Stimulated activated CD4-positive, alpha-beta T cell treated with anti-CD3 and anti-CD28 coated beads, Interleukin-4, amount 100 ng/mL, for 4 hours (primary cell): ENCODE results near the gene FXR2.
A peak's percentile ranks its signal among the peaks of the same experiment; 100 is the strongest.
"Not testable (repeated sequence)": the region's sequence is repeated elsewhere in the genome, so short reads cannot be mapped to it uniquely, and the experiment has no call there.

ENCODE experiments used
- DNase-seq, 2 experiments: peaks; one replicate each; pipeline ENCODE4 v3.0.0-alpha.2; 2020

FXR2 gene

GRCh38 chr17:7614425-7615264 is at the start of gene FXR2:
Gene FXR2, minus strand, starts transcription at chr17:7614897. Its CDS starts 365 bp downstream, at chr17:7614532.
- DNase-seq = peak; percentile 98 to 100

GRCh38 chr17:7656958-7657609 is 42.4 kb upstream of the FXR2 start:
- DNase-seq = no peak

- no peak for DNase-seq
Observed at GRCh38 chr17:7655541-7655840, 40.8 kb upstream of the FXR2 start.

- DNase-seq = no peak
Observed at GRCh38 chr17:7654832-7655540, 40.3 kb upstream of the FXR2 start.

DNA sequence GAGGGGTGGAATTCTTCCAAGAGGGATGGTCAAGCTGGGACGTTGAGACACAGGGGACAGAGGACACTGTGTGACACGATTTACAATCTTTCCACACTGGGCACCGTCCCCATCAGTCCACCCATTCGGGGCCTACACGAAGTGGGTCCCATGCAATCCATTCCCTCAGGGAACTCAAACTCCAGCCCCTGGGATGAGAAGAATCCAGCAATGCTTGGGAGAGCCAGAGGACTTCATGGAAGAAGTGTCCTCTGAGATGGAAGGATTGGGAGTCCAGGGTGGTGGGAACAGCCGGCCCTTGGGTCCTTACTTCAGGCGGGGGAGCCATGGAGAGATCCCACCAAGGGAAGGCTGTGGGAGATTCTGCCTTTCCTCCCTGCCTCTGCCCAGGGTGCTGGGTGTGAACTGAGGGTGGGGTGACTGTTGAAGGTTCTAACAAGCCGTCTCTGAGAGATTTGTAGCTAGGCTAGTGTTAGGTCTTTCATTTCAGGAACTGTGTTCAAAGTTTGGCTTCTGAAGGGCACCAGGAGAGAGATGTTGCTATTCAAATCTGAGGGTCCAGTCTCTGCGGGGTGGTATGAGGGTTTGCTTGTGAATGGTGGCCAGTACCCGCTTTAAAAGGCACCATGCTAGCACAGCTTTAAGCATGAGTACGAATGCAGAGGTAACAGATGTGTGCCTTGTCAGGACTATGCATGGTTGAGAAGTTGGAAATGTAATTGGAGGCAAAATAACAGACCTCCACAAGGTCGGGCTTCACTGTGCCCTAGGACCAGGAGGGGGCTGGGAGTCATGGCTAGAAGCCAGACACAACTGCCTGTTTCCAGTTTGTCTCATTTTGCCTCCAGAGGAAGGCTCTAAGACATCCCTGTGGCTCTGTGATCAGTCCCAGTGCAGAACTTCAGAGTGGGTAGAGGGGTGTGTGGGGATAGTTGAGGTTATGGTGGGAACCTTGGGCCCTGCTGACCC is 38.0 kb upstream of the FXR2 start:
- no peak for DNase-seq

- no peak for DNase-seq
Observed at GRCh38 chr17:7651665-7652387, 37.1 kb upstream of the FXR2 start.

DNA sequence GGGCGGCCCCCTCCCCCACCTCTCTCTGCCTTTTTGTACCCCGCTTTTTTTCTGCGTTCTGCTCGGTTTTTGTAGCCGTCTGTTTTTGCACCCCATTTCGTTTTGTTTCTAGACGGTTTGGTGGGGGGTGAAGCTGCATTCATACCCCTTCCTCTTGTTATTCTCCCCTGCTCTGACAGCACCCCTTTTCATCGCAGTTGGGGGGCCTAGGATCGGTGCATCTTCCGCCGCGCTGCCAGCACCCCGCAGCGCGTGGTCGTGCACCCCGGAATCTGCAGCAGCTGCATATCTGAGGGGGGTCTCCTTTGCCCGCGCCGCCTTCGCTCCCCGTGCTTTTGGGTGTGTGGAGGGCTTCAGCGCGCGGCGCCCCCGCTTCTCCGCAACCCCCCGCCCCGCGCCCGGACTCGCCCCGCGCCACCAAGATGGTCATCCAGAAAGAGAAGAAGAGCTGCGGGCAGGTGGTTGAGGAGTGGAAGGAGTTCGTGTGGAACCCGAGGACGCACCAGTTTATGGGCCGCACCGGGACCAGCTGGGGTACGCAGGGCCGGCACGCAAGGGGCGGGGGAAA is 36.5 kb upstream of the FXR2 start:
- DNase-seq = no peak

- DNase-seq = peak; percentile 64 to 74
Observed at GRCh38 chr17:7650509-7651096, 35.9 kb upstream of the FXR2 start, which contains the start of gene ATP1B2. Gene ATP1B2, plus strand, starts transcription at chr17:7650926. Its CDS starts 593 bp downstream, at chr17:7651519.

DNA sequence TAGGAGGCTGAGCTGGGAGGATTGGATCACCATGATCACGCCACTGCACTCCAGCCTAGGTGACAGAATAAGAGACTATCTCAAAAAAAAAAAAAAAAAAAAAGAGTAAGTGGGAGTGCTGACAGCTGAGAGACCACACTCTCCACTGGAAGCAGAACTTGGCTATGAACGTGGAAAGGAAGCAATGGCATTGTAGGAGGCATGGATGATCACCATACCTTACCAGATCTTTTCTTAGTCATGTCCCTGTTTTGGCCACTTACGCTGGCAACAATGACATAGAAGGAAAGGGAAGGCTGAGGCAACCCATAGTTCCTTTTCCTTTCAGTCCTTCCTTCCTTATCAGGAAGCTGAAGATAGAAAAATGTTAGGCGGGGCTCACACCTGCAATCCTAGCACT is 32.3 kb upstream of the FXR2 start:
- no peak for DNase-seq

- no peak for DNase-seq
Observed at GRCh38 chr17:7646457-7646856, 31.8 kb upstream of the FXR2 start.

DNA sequence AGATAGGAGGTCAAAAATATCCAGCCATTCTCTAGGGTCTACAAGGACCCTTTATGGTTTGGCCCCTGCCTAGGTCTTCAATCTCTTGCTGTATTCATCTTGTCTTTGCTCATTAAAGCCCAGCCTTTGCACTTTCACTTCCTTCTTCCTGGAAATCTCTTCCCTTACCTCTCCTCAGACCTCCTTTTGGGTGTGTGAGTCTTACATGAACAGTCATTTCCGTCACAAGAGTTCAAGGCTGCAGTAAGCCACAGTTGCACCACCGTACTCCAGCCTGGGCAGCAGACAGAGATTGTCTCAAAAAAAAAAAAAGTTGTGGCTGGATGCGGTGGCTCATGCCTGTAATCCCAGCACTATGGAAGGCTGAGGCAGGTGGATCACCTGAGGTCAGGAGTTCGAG is 30.1 kb upstream of the FXR2 start:
- DNase-seq = no peak

- not testable (repeated sequence) for DNase-seq
Observed at GRCh38 chr17:7641635-7642034, 26.9 kb upstream of the FXR2 start.

- no peak for DNase-seq
Observed at GRCh38 chr17:7640783-7641182, 26.1 kb upstream of the FXR2 start.

DNA sequence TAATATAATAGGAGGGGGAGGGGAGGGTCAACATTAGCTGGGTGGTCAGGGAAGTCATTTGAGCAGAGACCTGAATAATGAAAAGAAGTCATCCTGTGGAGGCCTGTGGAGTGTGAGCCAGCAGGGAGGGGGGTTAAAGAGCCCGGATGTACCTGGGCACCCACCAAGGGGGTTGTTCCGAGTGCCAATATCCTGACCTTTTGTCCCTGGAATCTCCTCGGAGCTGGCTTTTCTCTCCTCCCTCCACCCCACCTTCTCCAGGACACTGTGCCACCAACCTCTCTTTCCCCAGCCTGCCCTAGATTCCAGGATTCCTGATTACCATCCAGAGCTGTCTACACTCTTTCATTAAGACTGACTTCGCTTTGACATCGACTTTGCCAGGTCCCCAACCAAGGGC is 21.5 kb upstream of the FXR2 start:
- no peak for DNase-seq

DNA sequence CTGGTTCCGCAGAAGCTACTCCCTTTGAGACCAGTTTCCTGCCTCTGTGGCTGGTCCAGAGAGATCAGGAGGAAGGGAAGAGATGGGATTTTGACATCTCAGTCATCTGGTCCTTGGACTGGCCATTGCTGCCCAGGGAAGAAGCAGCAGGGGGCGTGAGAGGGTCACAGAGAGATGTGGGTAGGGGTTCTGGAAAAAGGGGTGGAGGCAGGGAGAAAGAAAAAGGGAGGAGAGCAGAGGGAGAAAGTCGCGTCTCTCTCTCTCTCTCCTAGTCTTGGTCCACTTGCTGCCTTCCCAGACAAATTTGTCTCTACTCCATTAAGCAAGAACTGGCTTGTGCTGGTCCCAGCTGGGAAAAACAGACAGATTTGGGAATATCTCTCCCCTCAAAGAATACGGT is 19.7 kb upstream of the FXR2 start:
- DNase-seq = no peak

DNA sequence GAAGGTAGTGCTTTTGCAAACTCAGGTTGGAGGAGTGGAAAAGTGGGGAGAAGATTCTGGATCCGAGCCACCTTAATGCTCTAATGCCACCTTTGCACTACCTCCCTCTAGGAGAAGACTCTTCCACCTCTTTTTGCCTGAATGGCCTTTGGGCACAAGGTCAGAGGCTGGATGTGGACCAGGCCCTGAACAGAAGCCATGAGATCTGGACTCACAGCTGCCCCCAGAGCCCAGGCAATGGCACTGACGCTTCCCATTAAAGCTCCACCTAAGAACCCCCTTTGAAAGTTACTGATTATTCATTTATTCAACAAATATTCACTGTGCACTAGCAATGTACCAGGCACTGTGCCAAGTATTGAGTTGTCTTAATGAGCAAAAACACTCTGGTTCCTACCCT is 18.4 kb upstream of the FXR2 start:
- no peak for DNase-seq

- DNase-seq = no peak
Observed at GRCh38 chr17:7632492-7632894, 17.8 kb upstream of the FXR2 start.

GRCh38 chr17:7631398-7632380 is 17.0 kb upstream of the FXR2 start:
- DNase-seq = no peak

GRCh38 chr17:7629939-7630571 is 15.4 kb upstream of the FXR2 start, which contains the start of gene SHBG:
Gene SHBG, plus strand, starts transcription at chr17:7630135. Its CDS starts 38 bp downstream, at chr17:7630173.
- DNase-seq = no peak
